HG03439 (cell line): ENCODE measurements around the gene FGF14.

Experiments used
- ATAC-seq: cut with Tn5 transposase; IDR thresholded peaks from one replicate; pipeline ENCODE4 v1.9.1; 2021; ENCODE audit warnings: mild to moderate bottlenecking, moderate library complexity; ENCODE audit not compliant: unreplicated experiment

The FGF14 gene

DNA sequence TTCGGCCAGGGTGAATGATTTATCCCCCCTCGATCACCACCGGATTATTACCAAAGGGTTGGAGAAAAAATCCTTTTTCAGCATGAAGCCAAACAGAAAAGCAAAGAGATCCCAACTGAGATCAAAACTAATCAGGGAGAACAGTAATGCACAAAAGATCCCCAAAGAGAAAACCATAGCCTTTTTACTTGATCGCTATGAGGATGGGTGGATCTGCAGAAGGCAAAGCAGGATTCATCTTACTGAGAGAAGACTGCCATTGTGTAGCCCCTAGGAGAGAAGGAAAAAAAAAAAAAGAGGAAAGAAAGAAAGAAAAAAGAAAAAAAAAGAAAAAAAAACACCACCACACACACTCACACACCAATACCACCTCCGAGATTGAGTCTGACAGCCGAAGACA lies at the start of gene FGF14:
FGF14 (minus strand) TSS at position 283 of the 400 bp plus-strand sequence.
- ATAC-seq: no peak

DNA sequence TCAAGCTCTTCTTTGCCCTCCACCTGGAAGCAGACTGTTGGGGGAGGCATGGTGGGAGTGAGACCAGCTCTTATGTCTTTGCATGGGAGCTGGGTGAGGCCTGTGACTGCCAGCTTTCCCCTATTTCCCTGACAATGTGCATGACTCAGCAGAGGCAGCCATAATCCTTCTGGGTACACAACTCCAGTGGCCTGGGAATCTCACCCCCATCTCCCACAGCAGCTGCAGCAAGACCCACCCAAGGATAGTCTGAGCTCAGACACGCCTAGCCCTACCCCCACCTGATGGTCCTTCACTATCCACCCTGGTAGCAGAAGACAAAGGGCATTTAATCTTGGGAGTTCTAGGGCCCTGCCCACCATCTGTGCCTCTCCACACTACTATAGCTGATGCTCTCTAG lies 41.4 kb upstream of the FGF14 start:
- no peak for ATAC-seq

- ATAC-seq: no peak
Observed at GRCh38 chr13:102441085-102441484, 39.2 kb upstream of the FGF14 start.

GRCh38 chr13:102440259-102440936 lies 38.5 kb upstream of the FGF14 start:
- peak; percentile 52 for ATAC-seq

DNA sequence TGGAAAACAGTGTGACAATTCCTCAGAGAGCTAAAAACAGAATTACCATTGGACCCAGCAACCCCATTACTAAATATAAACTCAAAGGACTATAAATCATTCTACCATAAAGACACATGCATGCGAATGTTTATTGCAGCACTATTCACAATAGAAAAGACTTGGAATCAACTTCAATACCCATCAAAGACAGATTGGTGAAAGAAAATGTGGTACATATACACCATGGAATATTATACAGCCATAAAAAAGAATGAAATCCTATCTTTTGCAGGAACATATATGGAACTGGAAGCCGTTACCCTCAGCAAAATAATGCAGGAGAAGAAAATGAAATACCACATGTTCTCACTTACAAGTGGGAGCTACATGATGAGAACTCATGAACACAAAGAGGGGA lies 20.8 kb upstream of the FGF14 start:
- no peak for ATAC-seq

DNA sequence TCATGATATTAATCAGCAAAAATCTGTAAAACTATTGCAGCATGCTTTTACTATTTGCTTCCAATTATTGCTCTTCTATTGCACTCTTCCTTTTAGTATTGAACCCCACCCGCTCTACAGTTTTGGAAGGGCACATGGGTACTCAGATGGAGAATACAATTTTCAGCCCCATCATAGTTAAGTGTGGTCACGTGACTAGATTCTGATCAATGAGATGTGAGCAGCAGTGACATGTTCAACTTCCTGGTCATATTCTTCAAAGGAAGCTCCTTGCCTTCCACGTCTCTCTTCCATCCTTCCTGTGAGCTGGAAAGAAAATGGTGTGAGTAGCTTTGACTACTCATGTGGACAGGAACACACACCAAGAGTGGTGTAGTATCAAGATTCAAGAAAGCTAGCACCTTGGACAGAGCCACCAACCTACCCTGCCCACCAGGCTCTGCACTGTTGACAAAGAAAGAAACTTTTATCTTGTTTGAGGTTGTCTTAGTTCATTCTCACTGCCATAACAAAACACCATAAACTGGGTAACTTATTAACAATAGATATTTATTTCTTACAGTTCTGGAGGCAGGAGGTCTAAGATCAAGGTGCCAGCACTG lies 3.8 kb upstream of the FGF14 start:
- ATAC-seq: no peak

DNA sequence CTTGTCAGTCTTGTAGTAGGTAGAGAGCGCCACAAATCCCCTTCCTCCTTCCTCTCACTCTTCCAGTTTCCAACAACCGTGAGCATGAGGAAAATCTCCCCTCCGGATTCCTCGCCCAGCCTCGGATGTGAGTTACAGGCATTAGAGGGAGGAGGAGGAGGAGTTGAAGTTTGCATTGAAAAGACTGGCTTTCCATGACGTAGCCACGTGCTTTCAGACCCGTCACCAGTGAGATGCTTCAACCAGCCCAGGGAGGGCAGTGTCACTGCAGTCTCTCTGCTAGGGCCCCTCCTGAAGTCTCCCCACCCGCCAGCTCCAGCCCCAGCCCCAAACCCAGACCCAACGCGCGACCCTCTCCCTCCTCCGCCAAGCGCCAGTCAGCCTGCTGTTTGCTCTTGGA lies 442 bp upstream of the FGF14 start:
- no peak for ATAC-seq

DNA sequence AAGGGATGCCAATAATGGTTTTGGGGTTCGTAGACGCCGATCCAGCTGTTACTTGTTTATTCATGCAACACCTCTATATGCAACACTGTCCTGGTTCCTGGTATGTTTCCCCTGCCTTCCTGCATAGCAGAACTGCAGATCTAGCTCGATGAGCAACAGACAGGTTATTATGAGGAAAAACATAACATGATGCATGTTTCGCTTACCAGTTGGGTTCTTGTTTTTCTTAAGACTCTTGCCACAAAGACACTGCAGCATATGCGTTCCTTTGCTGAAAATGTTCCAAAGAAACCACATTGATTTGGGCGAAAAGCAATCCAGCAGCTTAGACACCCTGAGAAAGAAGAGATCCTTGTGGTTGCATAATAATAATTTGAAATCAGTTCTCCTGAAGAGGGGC lies 583 bp downstream of the FGF14 start:
- ATAC-seq: no peak

DNA sequence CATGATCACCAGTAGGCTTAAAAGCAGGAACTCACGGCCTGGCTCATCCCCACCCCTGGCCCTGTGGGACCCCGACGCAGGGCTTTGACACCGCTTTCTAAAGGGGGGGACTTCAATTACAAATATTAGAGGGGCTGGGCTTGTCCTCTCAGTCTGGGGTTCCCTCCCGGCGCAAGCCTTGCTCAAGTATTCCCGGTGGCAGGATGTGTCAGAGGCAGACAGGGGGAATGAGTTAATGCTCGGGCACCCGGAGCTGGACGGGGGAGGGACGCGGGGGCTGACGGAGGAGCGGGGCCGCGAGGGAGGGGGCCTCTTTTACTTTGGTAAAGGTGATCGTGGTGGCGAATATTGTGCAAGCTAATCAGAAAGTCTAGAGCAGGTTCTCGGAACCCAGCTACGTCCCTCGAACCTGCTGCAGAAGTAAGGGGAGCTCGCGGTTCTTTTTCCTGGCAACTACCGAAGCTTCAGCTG lies 1.1 kb downstream of the FGF14 start:
- no peak for ATAC-seq

- no peak for ATAC-seq
Observed at GRCh38 chr13:102399791-102400674, 1.8 kb downstream of the FGF14 start.

- no peak for ATAC-seq
Observed at GRCh38 chr13:102395939-102396338, 5.9 kb downstream of the FGF14 start.

GRCh38 chr13:102395174-102395573 lies 6.7 kb downstream of the FGF14 start:
- no peak for ATAC-seq

DNA sequence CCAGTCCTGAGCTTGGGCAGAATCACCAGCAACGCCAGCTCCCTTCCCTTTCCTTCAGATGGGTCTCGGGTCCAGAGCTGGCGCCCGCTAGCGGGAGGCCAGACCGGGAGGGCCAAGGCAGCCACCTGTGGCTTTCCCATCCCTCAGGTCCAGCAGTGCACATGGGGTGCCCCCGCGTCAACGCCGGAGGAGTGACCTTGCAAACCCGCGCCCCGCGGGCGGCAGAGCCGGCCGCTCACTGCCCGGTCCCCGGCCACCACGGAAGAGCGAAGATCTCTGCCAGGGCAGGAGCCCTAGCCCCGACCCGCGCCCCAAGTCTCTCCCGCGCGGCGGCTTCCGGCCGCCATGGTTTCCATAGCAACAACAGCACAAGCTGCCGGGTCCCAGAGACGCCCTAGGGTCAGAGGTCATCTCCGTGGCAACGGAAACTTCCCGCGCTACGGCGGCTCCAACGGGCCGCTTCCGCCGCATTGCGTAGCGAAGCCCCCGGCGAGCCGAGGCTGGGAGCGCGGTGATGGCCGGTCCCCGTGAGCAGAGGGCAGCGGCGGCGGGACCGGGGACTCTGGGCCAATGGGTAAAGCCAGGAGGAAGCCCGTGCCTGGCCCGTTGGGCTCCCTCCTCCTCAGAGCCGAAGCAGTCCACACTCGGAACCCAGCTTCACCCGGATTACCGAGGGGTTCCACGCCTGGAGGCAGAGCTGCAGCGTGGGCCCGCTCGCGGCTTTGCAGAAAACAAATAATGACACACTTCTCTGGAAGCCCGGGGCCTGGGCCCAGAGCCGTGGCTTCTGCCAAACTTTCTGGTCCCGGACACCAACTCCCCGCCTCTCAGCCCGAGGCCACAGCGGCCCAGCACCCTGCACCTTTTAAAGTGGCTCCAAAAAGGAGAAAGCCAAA lies 7.4 kb downstream of the FGF14 start:
- ATAC-seq: peak; percentile 97

DNA sequence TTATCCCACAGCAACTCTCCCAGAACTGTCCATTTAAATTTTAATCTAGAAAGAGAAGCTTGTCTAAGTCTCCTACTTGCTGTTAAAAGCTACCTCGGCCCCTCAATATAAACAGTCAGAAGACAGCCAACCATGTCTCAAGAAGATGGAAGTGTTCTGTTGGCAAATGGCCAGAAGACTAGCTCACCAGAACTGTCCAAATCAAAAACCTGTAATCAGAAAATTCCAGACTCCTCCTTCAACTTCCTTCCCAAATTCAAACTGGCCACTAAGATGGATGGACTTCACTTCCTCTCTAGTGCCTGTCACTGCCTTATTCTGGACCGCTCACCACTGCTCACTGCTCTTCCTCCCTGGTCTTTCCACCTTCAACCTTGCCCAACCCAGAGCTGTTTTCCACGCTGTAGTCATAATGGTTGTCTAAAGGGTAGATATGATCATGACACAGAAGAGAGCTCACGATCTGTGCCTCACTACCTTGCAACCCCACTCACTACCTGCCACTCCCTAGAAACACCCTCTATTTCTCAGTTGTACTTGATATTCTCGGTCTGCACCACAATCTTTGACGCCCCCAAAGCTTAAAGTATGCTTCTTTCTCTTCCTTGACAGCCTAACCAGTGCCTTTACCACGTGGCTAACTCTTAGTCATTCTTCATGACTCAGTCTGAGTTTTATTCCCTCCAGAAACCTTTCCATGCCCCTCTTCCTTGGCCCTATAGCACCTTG lies 9.2 kb downstream of the FGF14 start:
- no peak for ATAC-seq

DNA sequence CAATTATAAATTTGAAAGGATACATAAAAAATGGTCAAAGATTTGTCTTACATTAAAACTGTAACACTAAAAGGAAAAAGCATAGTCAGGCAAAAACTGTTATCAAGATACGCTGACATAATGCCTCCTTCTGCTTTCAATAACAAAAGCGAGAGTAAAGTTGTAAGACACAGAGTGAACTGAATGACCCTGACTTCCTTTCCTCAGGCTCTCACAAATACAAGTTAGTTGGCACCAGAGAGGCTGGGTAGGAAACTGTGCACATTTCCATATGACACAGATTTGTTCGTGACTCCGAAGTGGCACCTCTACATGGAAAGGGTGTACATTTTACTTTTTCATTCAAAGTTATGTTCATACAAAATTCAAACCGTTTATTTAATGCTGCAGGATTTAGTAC lies 15.4 kb downstream of the FGF14 start:
- no peak for ATAC-seq

DNA sequence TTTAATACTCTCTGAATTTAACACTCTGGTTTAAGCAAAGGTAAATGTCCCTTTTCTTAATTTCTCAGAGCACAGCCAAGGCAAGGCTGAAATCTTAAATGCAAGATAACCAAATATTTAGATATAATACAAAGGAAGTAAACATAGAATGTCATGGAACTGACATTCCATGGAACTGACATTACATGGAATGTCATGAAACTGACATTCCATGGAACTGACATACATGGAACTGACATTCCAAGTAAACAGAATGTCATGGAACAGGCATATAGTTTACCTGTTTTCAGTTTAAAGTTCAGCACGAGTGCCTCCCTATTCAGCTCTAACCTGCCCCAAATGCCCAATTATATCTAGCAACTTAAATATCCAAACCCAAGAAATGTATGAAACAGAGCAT lies 21.8 kb downstream of the FGF14 start:
- no peak for ATAC-seq

GRCh38 chr13:102376318-102376717 lies 25.5 kb downstream of the FGF14 start:
- ATAC-seq: no peak

DNA sequence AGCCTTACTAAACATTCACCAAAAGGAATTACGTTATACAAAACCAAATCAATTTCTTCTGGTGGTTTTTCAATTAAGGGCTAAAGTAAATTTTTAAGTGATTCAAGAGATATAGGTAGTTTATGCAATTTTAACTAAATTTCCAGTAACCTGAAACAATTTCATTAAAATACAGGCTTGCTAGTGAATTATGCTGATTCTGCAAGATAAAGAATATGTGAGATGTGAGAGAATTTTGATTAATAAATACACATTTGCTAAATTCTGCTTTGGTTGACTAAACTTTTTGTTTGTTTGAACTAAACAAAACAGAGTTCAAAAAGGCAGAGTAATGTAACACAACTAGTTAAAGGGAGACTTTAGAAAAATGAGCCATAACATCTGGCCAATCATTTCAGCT lies 27.1 kb downstream of the FGF14 start:
- ATAC-seq: no peak

GRCh38 chr13:102374233-102374632 lies 27.6 kb downstream of the FGF14 start:
- no peak for ATAC-seq

GRCh38 chr13:102373221-102373620 lies 28.6 kb downstream of the FGF14 start:
- no peak for ATAC-seq
